Islet of Langerhans (tissue), 1 donor: ENCODE measurements around the gene TCF7.

ENCODE experiments used
- FAIRE-seq: peaks from one replicate; lab custom pipeline; 2011; peaks lifted over from hg19 to GRCh38; lab: Jason Lieb, UNC

The TCF7 gene

DNA sequence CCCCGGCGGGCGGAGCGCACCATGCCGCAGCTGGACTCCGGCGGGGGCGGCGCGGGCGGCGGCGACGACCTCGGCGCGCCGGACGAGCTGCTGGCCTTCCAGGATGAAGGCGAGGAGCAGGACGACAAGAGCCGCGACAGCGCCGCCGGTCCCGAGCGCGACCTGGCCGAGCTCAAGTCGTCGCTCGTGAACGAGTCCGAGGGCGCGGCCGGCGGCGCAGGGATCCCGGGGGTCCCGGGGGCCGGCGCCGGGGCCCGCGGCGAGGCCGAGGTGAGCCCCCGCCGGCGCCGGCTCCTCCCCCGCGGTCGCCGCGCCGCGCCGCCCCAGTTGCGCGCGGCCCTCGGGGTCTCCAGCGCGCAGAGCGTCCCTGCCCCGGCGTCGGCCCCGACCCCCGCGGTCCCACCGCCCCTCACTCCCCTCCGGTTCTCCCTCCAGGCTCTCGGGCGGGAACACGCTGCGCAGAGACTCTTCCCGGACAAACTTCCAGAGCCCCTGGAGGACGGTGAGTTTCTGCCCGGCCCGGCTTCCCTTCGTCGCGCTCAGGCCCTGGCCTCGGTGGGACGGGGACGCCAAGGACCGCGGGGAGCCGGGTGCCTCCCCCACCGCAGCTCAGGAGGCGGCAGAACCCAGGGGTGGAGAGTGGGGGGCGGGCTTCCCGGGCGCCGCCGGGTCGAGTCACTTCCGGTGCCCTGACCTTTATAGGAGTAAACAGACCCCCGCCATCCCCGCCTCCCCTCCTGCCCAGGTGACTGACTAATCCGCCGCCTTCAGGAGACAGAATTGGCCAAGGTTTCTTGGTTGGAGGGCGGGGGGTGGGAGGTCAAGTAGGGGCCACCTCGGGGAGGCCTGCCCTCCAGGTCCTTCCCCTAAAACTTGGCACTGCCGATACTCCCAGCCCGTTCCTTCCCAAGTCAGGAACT is 665 bp downstream of the TCF7 start:
- FAIRE-seq = no peak

DNA sequence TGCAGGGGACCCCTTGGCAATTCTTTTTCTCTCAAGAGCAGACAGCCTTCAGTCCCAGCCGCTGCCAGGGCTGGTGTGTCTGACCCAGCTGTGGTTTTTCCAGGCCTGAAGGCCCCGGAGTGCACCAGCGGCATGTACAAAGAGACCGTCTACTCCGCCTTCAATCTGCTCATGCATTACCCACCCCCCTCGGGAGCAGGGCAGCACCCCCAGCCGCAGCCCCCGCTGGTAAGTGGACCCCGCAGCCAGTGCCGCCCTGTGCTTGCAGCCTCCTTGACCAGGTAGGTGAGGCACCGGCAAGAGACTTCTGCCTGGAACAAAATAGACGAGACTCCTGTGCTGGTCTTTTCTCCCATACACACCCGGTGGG is 1.3 kb downstream of the TCF7 start:
- no peak for FAIRE-seq

- no peak for FAIRE-seq
These were observed 1.8 kb downstream of the TCF7 start for GRCh38 chr5:134116286-134116685.

DNA sequence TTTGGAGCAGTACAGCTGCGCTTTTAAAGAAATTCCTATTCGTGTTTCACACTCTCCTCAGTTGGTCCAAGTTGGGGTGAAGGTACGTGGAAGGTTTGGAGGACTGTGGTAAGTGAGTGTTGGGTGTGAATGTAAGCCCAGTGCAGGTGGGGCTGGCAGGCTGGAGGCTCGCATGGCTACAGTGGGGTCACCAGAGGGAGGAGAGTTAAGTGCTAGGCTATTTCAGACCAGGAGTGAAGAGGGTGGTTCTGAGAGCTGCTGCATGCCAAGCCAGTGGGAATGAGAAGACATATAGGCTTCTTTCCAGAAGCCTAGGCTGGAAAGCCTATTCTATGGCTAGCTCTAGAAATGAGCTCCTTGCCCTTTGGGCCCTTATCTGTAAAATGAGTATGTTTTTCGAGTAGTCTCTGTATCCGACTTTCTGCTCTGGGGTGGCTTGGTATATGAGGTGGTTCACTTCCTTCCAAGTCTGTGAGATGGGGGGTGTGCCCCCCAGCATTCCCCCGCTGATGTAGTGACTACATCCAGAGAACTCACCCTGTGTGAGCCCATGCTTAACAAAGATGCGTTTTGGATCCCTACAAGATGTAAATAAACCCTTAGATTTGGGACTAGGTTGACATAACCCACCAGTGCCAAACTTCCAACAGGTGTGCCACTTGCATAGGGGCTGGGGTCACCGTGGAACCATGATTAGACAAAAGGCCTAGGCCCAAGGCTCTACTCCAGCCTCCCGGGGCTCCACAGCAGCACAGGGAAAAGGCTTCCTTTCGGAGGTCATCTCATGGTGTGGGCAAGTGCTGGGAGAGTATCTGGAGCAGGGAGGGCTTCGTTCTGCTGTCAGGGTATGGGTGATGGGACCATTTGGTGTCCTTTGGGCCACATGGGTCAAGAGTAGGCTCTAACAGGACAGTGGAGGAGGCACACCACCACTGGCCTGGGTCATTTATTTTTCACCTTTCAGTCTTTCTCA is 2.6 kb downstream of the TCF7 start:
- no peak for FAIRE-seq

DNA sequence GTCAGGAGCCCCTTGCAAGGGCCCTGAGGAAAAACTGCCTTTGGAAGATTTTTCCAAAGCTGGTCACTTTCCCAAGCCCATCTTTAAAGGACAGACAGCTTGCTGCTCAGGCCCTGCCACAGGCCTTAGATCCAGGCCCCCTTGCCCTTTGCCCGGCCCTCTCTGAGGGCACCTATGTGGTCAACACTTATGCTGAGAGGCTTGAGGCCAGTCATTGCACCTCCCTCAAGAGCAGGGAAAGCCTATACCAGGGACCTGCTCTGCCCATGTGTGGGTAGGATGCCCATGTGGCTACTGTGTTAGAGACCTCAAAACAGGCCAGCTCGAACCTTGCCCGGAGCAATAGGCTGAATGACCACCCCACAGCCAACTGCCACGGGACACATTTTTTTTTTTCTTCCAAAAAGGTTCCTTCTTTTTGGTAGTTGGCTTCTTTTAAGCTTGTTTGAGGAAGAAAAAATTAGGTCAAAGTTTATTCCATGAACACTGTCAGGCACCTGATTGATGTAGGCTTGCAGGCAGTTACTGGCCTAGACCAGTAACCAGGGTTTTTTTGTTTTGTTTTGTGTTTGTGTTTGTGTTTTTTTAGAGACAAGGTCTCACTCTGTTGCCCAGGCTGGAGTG is 3.8 kb downstream of the TCF7 start:
- FAIRE-seq = no peak

DNA sequence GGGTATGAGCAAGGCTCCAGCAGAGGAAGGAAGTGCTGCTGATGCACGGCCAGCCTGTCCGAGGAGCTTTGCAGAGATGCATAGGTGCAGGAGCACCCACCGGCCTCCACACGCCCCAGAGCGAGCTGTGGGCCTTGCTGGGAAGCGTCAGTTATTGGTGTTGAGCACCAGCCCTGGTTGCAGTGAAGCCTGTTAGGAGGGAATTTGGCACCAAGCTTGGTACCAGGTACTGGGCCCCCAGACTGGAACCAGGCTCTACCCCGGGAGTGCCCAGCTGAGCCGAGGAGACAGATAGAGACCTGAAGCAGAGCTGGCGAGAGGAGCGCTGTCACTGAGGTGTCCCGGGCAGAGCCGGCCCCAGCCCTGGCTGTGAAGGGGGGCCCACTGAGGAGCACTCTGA is 5.2 kb downstream of the TCF7 start:
- no peak for FAIRE-seq

- FAIRE-seq = no peak
These were observed 6.1 kb downstream of the TCF7 start for GRCh38 chr5:134120386-134121138.

DNA sequence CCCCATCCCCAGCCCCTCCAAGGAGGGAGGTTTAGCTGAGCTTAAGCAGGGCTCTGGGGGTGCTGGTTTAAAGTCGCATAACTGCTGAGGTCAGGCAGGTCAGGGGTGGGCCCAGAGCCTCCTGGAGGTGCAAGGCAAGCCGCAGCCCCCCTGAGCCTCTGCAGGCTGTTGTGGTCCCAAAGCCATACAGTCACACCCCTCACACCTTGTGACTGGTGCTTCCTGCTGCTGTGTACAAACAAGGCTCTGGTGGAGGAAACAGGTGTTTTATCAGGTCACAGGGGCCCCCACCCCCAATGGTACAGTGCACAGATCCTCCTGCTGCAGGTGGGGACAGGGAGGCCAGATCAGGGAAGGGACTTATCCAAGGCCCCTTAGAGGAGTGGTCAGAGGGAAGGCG is 8.0 kb downstream of the TCF7 start:
- FAIRE-seq = no peak

DNA sequence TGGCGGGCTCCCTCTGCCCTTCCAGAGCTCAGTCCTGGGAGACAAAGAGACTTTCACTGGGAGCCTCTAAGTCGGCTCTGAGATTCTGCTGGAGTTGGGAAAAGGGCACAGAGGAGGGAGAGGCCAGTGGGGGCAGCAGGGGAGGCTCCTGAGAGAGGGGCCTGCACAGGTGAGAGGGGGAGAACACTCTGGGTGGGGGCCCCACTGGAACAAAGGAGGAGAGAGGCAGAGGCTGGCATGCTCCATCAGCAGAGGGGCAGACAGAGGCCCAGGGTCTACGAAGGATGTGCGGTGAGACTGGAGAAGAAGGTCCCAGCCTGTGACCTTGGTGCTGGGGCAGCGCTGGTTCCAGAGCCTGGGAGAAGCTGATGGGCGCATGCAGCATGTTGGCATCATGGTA is 8.9 kb downstream of the TCF7 start:
- no peak for FAIRE-seq

GRCh38 chr5:134124289-134125038 is 10.0 kb downstream of the TCF7 start:
- no peak for FAIRE-seq

DNA sequence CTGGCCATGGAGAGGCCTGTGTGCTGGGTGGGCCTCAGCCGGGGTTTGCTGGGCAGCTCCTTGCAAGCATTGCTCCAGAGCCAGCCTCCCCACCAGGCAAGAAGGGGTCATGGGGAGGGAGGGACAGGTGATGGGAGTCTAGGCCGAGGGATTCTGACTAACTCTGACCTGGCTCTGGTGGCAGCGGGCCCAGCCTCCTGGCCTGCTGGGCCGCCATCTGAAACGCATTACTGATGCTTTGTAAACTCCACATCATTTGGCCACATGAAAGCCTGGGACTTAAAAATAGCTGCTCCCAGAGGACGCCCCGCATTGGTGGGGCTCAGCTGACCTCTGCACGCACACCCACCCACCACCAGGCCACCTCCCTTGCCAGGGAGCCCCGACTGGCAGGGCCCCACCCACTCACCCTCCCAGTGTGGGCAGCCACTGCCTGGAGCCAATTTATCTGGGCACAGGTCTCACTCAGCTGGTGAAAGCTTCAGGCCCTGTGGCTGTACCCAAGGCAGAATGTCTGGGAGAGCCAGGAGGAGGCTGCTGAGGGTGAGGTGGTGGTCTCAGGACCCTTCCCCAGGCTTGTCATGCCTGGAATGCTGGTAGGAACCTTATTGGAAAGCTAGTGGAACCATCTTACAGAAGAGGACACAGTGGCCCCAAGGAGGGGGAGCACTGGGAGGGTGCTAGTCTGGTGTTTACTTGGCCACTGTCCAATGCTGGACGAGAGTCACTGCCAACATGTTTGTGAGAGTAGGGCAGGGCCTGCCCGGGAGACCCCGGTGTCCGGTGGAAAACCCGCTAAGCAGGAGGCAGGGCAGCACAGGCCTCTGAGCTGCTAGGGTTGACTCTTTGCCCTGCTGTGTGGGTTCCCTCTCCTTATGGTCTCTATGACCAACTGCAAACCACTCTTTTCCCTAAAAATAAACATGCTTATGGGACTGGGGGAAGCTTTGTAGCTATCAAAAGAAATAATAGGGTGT is 10.8 kb downstream of the TCF7 start:
- FAIRE-seq = no peak

DNA sequence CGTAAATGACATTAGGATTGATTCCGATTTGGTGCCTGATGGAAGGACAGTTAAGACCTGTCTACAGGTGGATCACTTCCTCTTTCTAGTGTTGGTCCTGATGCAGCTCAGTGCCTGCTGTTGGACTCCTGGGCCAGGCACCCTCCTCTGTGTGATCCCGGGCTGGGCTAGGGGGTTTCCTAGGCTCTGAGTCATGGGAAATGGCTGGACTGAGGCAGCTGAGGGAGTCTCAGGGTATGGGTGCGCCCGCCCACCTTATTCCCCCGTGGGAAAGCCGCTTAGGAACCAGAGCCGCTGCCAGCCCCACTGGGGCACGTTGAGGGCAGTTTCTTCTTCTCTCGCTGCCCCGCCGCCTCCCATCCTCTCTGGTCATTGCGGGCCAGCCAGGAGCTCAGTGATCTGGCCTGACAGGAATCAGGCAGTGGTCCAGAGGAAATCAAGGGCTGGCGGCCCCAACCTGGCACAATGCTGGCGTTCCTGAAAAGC is 12.9 kb downstream of the TCF7 start:
- no peak for FAIRE-seq

- no peak for FAIRE-seq
These were observed 13.6 kb downstream of the TCF7 start for GRCh38 chr5:134127988-134128647.

DNA sequence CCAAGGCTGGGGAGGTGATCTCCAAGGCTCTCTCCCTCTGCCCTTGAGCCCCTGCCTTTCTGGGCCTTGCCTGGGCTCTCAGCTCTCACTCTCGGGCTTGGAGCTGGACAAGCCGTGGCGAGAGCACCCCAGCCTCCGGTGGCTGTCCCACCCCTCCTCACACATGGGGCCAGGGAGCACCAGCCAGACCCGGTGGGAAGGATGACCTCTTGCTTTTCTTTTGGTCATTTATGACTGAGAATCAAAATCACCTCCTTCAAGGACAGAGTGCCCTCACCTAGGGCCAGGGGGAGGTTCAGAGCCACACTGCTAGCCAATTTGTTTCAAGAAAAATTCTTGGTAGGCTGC is 14.1 kb downstream of the TCF7 start:
- FAIRE-seq = no peak

GRCh38 chr5:134129411-134130238 is 15.1 kb downstream of the TCF7 start:
- no peak for FAIRE-seq

GRCh38 chr5:134130239-134130945 is 15.9 kb downstream of the TCF7 start:
- FAIRE-seq = no peak

- no peak for FAIRE-seq
These were observed 16.7 kb downstream of the TCF7 start for GRCh38 chr5:134131165-134131564.
